Subcutaneous adipose tissue (tissue), 4 donors: Measurements from ENCODE around the gene ATP13A5. TPM values are rescaled to one million over a fixed set of nuclear protein-coding genes. Genes with fewer than 3 reads are reported as not detected.

ENCODE experiments used
- total RNA-seq, 4 donors: library from RNA; depleted of rRNA; stranded (reverse); fragments of >200 nt; gene quantifications; one replicate each; pipeline ENCODE4 v1.1.0, GENCODE V29; 2016
- TF ChIP-seq, protein P1 (sequence below): fragments of 450-650 bp; IDR thresholded peaks from one replicate; pipeline ENCODE4 v1.5.1; 2016; ENCODE audit warnings: low read depth, mild to moderate bottlenecking, control low read depth, antibody characterized with exemption, moderate library complexity

ATP13A5 gene
- total RNA-seq, 4 donors from 2014 or later, result not detected

DNA sequence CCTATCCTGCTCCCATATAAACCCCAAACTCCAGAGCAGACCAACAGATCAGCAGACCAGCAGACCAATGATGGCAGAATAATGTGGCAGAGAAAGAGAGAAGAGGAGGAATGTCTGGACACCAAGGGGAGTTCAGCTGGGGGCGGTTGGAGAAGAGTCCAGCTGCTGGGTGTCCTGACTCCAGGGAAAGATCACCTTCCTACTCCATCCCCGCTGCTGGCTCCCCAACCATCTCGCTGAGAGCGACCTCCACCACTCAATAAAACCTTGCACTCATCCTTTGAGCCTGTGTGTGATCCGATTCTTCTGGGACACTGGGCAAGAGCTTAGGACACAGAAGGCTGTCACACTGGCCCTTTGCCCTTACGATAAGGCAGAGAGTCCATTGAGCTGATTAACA lies 150.3 kb downstream of the ATP13A5 start:
- TF ChIP-seq, protein P1, sequence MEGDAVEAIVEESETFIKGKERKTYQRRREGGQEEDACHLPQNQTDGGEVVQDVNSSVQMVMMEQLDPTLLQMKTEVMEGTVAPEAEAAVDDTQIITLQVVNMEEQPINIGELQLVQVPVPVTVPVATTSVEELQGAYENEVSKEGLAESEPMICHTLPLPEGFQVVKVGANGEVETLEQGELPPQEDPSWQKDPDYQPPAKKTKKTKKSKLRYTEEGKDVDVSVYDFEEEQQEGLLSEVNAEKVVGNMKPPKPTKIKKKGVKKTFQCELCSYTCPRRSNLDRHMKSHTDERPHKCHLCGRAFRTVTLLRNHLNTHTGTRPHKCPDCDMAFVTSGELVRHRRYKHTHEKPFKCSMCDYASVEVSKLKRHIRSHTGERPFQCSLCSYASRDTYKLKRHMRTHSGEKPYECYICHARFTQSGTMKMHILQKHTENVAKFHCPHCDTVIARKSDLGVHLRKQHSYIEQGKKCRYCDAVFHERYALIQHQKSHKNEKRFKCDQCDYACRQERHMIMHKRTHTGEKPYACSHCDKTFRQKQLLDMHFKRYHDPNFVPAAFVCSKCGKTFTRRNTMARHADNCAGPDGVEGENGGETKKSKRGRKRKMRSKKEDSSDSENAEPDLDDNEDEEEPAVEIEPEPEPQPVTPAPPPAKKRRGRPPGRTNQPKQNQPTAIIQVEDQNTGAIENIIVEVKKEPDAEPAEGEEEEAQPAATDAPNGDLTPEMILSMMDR, result no peak

DNA sequence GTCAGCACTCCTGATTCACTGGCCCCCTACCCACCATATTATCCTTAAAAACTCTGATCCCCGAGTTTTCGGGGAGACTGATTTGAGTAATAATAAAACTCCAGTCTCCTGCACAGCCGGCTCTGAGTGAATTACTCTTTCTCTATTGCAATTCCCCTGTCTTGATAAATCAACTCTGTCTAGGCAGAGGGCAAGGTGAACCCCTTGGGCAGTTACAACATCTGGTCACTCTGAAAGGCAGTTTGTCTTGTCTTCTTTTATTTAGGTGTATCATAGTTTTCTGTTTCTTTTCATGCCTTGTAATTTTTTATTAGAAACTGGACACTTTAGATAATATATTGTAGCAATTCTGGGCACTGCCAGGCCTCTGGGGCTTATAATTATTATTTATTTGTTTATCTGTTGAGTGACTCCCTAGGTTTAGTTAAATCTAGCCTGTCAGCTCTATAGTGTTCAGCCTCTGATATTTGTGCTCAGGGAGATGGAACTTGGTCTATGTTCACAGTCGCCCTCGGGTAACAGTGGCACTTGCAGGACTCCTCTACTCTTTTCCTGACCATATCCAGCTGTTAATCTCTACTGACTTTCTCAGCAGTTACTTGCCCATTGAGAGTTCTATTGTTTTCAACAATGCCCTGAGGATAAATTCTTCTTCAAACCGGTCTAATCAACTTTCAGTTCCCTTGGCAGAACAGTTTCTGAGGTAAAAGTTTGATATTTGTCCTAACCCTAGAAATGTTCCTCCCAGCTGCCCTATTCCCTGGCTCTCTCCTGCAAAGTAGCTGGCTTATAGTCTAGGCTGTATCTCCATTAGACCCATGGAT lies 153.0 kb downstream of the ATP13A5 start:
- TF ChIP-seq, protein P1, result no peak

Other genes starting within 250 kb of the ATP13A5 start
- 1 to 10 TPM in 1 of 4 donors, under 1 TPM in 1, not detected in 2; 0.66 to 1.8 TPM for gene PLAAT1, start 137.5 kb downstream of the ATP13A5 start, total RNA-seq
- gene ATP13A4, start 176.1 kb upstream of the ATP13A5 start, total RNA-seq, result 1 to 10 TPM in 1 of 4 donors, under 1 TPM in 1, not detected in 2; 0.66 to 1.2 TPM
- 10 to 100 TPM; 44.4 to 68.5 (median 58.0) TPM for gene OPA1, start 214.5 kb upstream of the ATP13A5 start, total RNA-seq